SKM-1 (cell line): ENCODE results near the gene KCNIP3.
"Not testable (repeated sequence)": the region's sequence is repeated elsewhere in the genome, so short reads cannot be mapped to it uniquely, and the experiment has no call there.

ENCODE experiments used
- DNase-seq: peaks from one replicate; lab custom pipeline; 2025; ENCODE audit not compliant: unreplicated experiment; lab: John Stamatoyannopoulos, UW

Gene KCNIP3

DNA sequence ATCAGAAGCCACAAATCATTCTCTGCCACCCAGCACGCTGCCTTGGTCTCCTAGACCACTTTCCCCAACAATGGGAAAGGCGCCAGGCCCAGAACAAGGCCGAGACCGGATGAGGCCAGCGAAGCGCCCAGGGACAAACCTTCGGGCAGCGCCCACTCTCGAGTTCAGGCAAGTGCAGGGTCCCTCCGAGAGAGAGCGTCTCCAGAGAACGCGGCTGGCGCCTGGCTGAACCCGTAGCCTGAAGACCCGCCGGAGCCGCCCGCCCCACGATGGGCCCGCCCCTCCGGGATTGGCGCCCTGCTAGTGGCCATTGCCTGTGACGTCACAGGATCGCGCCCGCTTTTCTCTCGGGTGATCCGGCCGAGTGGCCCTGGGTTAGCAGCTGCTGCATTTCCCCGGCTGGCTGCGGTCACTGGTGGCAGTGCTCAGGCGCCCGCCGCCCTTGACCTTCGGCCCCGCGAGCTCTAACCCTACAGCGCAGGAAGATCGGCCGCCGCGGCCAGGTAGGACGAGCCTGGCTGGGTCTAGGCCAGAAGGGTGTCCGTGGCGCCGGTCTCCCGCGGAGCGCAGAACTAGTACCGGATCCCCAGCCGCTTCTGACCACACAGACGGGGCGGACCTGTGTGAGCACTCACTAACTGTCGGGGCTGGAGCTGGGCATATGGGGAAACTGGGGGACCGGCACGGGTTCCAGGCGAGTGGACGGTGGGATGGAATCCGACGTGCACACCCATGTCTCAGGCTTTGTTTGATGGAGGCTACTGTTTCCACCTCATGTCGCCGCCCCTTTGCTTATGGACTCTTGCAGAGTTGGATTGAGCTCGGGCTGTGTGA, 105.4 kb downstream of the KCNIP3 start, which contains the start of gene FAHD2A:
Gene FAHD2A, plus strand, starts transcription at position 339 of the 834 bp plus-strand sequence. CDS start 2,851 bp downstream, outside the sequence.
- DNase-seq = peak; percentile 71

DNA sequence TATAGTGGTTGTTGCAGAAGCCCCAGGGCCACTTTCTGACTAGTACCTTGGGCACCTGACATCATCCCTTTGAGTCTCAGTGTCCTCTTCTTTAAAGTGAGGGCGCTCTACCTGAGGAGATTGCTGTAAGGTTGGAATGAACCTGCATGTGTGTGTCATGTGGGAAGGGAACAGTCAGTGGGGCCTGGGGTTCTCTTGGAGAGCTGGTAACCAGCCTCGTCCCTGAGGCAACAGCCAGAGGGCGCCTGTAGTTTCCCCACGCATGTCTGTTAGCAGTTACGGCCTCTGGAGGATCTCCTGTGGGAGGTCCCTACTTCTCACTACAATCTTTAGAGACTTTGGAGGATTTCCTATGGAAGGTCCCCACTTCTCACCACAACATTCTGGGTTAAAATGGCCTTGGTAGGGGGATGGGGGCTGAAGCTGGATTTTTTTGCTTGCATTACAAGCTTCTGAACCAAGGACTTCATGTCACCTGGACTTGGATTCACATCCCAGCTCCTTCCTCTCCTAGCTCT, 106.1 kb downstream of the KCNIP3 start:
- DNase-seq = not testable (repeated sequence)

DNA sequence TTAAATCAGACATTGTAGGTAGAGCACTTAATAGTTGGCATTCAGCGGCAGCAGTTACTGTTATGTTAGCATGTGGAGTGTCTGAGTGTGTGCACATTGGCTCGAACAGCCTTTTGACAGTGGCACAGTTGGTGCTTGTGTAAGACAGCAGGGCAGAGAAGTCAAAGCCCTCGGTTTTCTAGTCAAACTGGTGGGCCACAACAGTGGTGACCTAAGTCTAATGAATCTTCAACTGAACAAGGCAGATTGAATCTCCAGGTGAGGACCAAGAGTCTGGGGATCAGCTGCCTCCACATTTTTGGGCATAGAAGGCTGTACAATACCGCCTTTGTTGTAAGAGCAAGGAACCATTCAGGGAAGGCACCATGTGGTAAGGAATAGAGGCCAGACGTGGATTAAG, 106.7 kb downstream of the KCNIP3 start:
- not testable (repeated sequence) for DNase-seq

- DNase-seq = not testable (repeated sequence)
Measured at GRCh38 chr2:95404676-95405075, 107.5 kb downstream of the KCNIP3 start.

DNA sequence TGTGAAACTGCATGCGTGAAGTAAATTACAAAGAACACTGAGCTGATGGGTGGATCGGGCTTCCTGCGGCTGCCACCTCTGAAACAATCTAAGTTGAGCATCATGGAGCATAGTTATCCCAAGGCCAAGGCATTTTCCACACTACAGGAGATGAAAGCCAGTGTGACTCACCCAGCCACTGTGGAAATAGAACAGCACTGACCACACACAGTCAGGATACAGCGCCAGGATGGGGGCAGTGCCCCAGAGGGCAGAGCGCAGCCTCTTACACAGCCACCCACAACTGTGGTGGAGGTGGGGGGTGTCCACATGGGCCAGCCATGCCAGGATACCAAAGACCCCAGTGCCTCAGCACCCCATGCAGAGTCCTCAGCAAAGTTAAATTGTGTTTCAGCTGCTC, 114.1 kb downstream of the KCNIP3 start:
- DNase-seq = not testable (repeated sequence)

GRCh38 chr2:95414015-95414594, 117.0 kb downstream of the KCNIP3 start:
- peak; percentile 9 for DNase-seq

GRCh38 chr2:95415138-95415537, 118.0 kb downstream of the KCNIP3 start:
- DNase-seq = not testable (repeated sequence)

DNA sequence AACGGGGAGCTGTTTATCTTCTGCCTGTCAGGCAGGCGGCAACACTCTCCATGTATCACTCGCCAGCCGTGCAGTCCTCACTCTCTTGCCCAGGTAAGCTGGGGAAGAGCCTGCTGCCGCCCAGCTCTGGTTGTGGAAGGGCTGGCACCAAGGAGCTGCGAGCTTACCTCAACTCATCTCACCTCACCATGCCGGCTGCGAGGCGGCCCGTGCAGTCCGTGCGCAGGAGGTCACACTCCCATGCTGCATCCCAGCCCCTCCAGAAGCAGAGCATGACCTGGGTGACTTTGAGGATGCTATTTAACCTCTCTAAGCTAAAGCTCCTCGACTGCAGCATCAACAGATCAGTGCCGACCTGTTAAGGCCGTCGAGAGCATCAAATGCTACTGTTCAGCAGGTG, 118.4 kb downstream of the KCNIP3 start:
- not testable (repeated sequence) for DNase-seq

DNA sequence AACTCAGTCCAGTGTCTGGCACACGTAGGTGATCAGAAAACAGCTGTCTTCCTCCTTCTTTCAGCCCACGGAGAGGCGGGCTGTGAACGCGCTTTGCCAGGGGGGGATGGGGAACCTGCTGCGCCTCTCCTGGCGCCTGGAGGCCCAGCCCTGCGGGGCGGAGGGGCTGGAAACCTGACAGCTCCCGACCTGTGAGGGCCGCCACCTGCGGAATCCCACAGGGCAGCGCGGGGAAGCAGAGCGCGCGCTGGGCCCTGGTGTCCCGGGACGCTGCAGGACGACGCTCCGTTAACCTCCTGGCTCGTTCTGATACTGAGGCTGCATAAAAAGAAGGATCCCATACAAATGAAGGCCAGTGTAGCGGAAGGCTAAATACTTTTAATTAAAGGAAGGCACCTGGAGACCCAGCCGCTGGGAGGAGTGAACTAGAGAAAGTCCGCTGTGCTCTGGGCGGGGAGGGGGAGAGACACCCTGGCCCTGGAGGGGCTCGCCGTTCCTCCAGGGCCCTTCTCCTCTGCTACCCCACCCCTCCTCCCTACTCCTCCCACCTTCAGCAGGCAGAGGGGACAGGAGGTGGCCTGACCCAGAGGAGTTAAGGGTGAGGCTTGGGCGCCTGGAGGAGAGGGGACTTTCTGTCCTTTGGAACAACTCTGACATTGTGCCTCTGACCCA, 130.2 kb downstream of the KCNIP3 start:
- not testable (repeated sequence) for DNase-seq

DNA sequence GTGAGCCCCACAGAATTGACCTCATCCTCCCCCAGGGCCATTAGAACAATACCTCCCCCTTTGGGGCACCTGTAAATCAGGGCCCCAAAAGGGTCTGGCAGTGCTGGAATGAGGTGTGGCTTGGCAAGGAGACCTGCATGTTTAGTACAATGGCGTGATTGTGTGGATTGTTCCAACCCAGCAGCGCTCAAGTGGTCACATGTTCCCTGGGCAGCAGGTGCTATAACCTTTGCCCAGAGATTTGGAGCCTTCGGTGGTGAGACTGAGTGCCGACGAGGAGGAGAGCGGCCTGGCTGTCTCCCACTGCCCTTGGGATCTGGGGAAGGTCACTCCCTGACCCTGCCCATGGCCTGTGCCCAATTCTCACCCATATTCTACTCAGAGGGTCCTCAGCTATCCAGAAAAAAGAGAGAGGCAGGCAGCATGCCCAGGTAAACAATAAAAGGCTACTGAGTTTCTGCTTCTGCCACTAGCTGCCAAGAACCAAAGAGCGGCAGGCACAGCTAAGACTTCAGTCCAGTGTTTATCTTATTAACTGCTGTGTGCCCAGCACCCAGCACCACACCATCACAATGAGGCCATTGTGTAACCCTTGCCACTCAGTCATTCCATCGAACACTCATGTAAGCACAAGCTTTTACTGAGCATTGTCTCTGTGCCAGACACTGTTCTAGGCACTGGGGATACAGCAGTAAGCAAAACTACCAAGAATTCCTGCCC, 132.8 kb downstream of the KCNIP3 start:
- DNase-seq = not testable (repeated sequence)

- not testable (repeated sequence) for DNase-seq
Measured at GRCh38 chr2:95433373-95433772, 136.2 kb downstream of the KCNIP3 start.

- not testable (repeated sequence) for DNase-seq
Measured at GRCh38 chr2:95433973-95434372, 136.8 kb downstream of the KCNIP3 start.

DNA sequence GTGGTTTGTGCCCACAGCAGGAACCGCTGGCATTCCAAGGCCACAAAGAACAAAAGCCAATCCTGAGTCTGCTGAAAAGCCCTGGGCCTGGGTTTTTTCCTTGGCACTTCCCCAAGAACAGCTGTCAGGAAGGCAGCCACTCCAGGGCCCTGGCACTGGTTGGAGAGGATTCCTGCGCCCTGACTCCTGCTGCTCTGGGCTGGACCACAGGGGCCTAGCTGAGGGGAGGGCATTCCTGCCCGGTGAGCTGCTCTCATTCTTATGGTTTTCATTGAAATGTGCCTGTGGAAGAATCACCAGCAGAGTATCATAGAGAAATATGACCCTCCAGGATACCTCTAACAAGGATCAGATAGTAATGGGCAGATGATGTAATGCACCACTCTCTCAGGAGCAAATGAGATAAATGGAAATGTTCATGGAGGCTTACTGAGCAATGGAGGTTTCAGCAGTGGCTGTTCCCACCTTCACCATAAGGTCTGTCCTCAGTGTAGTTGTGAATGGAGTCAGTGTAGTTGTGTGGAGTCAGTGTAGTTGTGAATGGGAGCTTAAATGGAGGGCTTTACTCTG, 137.4 kb downstream of the KCNIP3 start:
- DNase-seq = not testable (repeated sequence)

DNA sequence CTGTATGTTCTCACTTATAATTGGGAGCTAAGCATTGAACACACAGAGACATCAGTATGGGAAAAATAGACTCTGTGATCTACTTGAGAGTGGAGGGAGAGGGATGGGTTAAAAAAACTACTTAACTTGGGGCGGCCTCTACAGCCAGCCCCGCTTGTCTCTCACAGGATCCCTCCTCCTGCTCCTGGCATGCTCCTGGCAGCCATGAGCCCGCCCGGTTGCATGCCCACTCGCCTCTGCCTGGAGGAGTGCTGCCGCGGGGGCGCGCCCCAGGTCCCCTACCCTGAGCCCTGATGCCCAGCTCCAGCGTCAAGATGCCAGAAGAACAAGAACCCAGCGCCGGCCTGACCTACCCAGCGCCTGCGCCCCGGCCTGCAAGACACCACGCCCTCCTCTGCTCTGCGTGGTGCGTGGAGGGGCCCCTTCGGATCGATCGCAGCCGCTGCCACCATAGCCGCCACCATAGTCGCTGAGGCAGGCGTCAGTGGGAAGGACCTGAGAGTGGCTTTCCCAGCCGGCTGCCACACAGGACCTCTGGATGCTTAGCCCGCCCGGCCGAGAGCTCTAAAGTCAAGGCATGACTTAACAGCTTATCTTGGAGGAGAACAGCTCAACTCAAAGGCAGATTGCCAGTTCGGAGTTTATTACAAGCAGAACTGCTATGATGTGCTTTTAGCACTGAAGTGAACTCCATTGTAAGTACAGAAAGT, 138.2 kb downstream of the KCNIP3 start:
- not testable (repeated sequence) for DNase-seq
